ENCODE measurements around the gene AKT3. TPM values are rescaled to one million over a fixed set of nuclear protein-coding genes. Genes with fewer than 3 reads are reported as not detected.
A peak's percentile ranks its signal among the peaks of the same experiment; 100 is the strongest.

AKT3 gene
- polyA plus RNA-seq, 2 of the 4 experiments (the other 2 are of a cell fraction): 18.4 to 43.5 TPM

DNA sequence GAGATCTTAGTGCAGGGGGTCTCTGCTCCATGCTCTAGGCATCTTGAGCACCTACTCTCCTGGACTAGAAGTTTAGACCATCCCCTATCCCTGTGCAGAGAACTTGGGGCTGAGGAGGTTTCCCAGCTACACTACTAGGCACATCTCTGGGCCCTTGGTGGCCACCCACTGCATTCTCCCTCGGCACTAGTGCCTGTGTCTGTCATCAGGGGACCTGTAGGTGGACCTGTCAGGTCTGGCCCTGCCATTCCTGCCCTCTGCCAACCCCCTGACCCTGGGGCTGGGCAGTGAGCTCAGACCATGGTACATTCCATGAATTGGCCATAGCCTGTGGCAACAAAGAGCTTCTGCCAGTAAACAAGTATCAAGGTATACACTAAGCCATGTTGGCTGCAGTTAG is 269.1 kb downstream of the AKT3 start:
- no peaks in the 10 kb centered on the region for H3K4me1 ChIP-seq
- TF ChIP-seq MYC (IDR thresholded peaks at IDR 0.05; ENCODE audit: borderline replicate concordance, low read length) (no peak), CHD2 (IDR thresholded peaks at IDR 0.05; ENCODE audit: low read length, partially characterized antibody) (no peak)
- H3K4me2 ChIP-seq: no peak overlapping the region
- 80% methylated on average over 1 of the region's 1 CpG for WGBS (ENCODE audit: missing lambda C conversion rate)
- H3K27ac ChIP-seq: no peak overlapping the region
- no peak for FAIRE-seq
- ChIA-PET POLR2A (no interaction called here), CTCF (interaction anchor here (0.6 to 2.0 kb wide), 3 partner anchors 10 to 722 kb away, joined by 3 to 5 read pairs (median 3); no protein-coding TSS in a partner anchor)
- no peak for DNase-seq (ENCODE audit: low read depth in 1 of 2, low spot score in 1 of 2)
- H3K4me3 ChIP-seq: no peak overlapping the region
- peaks cover 35% of the 10 kb centered on the region for H3K9me3 ChIP-seq
- ATAC-seq: no peak

DNA sequence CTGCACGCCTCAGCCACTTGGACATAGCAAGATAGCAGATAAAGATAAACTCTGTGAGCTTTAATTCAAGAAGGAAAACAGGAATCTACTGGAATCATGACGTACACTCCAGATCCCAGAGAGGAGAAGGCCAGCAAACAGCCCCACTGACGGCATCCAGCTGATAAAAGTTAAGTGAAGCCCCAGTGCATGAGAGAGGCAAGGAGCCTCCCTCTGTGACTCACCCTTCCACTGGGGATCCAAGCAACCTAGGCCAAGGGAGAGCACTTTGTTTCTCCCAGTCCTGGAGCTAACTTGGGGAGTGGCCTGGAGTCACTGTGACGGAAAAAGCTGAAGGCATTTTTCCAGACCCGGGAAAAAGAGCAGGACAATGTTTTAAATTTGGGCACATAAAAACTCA is 270.0 kb downstream of the AKT3 start:
- H3K27ac ChIP-seq: no peak overlapping the region
- ChIA-PET POLR2A (no interaction called here), CTCF (no interaction called here)
- ATAC-seq (no peak), DNase-seq (ENCODE audit: low read depth in 1 of 2, low spot score in 1 of 2) (no peak), FAIRE-seq (no peak)
- TF ChIP-seq POLR2AphosphoS2 (conservative IDR thresholded peaks at IDR 0.05; ENCODE audit: low read length): no peak
- no peak overlapping the region for H3K4me2 ChIP-seq
- 78% methylated on average over 3 of the region's 5 CpGs for WGBS (ENCODE audit: missing lambda C conversion rate)
- no peak overlapping the region for H3K4me3 ChIP-seq
- H3K4me1 ChIP-seq: no peaks in the 10 kb centered on the region
- H3K9me3 ChIP-seq: peaks cover 28% of the 10 kb centered on the region

DNA sequence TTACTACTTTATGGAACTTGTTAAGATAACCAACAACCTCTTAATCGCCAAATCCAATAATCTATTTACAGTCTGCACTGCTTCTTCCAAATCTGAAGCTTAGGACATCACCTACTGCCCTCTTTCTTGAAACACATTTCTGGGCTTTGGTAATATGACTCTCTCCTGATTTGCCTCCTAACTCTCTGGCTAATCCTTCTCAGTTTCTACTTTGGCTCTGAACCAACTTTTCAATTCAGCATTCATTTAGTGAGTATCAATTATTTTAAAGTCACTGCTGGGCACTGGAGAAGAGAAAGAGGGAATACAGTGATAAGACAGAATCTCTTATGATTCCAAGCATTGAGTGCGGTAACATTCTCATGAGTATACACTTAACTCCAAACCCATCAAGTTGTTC is 275.0 kb downstream of the AKT3 start:
- no peak for TF ChIP-seq CHD4 (IDR thresholded peaks at IDR 0.05; ENCODE audit: borderline replicate concordance)
- no peak for TF ChIP-seq ESRRA (IDR thresholded peaks at IDR 0.05; ENCODE audit: borderline replicate concordance, low read length)
- TF ChIP-seq PHF8 (IDR thresholded peaks at IDR 0.05; ENCODE audit: borderline replicate concordance, low read depth): no peak
- no peak for TF ChIP-seq POLR2AphosphoS2 (conservative IDR thresholded peaks at IDR 0.05; ENCODE audit: low read length)
- no peak for TF ChIP-seq HOXB5 (CRISPR knock-in tag; IDR thresholded peaks at IDR 0.05)
- no peak for TF ChIP-seq USF2 (IDR thresholded peaks at IDR 0.05)
- TF ChIP-seq CEBPB (IDR thresholded peaks at IDR 0.05): no peak
- TF ChIP-seq FOSB (CRISPR knock-in tag; IDR thresholded peaks at IDR 0.05): no peak
- TF ChIP-seq HOXA7 (CRISPR knock-in tag; IDR thresholded peaks at IDR 0.05): no peak
- TF ChIP-seq SMC3 (IDR thresholded peaks at IDR 0.05): no peak
- no peak overlapping the region for H3K4me3 ChIP-seq
- no peak for ATAC-seq
- H3K4me1 ChIP-seq: no peaks in the 10 kb centered on the region
- POLR2A ChIA-PET: no interaction called here
- FAIRE-seq: peak; percentile 84
- H3K27ac ChIP-seq: no peak overlapping the region
- H3K4me2 ChIP-seq: no peak overlapping the region
- CTCF ChIA-PET: interaction anchor here (0.8 kb wide), 1 partner anchor 9 kb away, joined by 3 read pairs; no protein-coding TSS in a partner anchor
- no peak for DNase-seq (ENCODE audit: low read depth in 1 of 2, low spot score in 1 of 2)
- 91% methylated on average over 2 of the region's 2 CpGs for WGBS (ENCODE audit: missing lambda C conversion rate)
- H3K9me3 ChIP-seq: 0 out of 3 replicates have a peak, but pooled peaks cover 7% of the 10 kb centered on the region

DNA sequence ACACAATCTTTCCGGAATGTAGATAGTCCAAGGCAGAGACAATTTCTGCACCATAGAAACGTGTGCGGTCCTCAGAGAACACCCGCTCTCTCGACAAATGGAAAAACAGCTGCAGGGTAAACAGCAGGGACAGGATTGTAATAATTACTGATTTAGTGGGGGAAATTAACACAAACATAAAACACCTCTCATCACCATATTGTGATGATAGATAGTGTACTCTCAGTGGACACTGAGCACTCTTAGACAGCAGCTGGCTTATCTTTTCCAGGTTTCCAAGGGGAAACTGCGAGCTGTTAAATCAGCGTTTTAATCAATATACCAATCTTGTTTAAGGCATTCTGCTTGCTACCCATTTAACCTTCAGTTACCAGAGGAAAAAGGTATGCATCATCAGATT is 277.1 kb downstream of the AKT3 start:
- Histone ChIP-seq H3K4me2 (no peak overlapping the region), H3K27ac (no peak overlapping the region), H3K4me3 (no peak overlapping the region), H3K4me1 (no peaks in the 10 kb centered on the region), H3K9me3 (0 out of 3 replicates have a peak, but pooled peaks cover 5% of the 10 kb centered on the region)
- POLR2A ChIA-PET: no interaction called here
- ATAC-seq: no peak
- no peak for FAIRE-seq
- no peak for DNase-seq (ENCODE audit: low read depth in 1 of 2, low spot score in 1 of 2)
- TF ChIP-seq RARB (CRISPR knock-in tag; IDR thresholded peaks at IDR 0.05) (no peak), GATA3 (IDR thresholded peaks at IDR 0.05; ENCODE audit: borderline replicate concordance) (no peak), HDAC2 (IDR thresholded peaks at IDR 0.05) (no peak), NR3C1 (IDR thresholded peaks at IDR 0.05) (no peak)
- 92% methylated on average over 7 of the region's 7 CpGs for WGBS (ENCODE audit: missing lambda C conversion rate)
- CTCF ChIA-PET: no interaction called here

- TF ChIP-seq EHMT2 (IDR thresholded peaks at IDR 0.05; ENCODE audit: low read depth) (no peak), CBX2 (IDR thresholded peaks at IDR 0.05; ENCODE audit: borderline replicate concordance, low read depth) (no peak)
- Histone ChIP-seq H3K4me1 (no peaks in the 10 kb centered on the region), H3K4me2 (no peak overlapping the region), H3K4me3 (no peak overlapping the region), H3K27ac (no peak overlapping the region), H3K9me3 (no peaks in the 10 kb centered on the region)
- CTCF ChIA-PET: no interaction called here
- ATAC-seq (no peak), DNase-seq (ENCODE audit: low read depth in 1 of 2, low spot score in 1 of 2) (no peak), FAIRE-seq (no peak)
- POLR2A ChIA-PET: no interaction called here
- WGBS (ENCODE audit: missing lambda C conversion rate): 71% methylated on average over 4 of the region's 4 CpGs
Observed at GRCh38 chr1:243568793-243569192, 281.2 kb downstream of the AKT3 start.

All from A549 (cell line).